ENCODE results near the gene NCAPG2.
"Not testable (repeated sequence)": the region's sequence is repeated elsewhere in the genome, so short reads cannot be mapped to it uniquely, and the experiment has no call there.

NCAPG2 gene

GRCh38 chr7:158706710-158707590 is 2.3 kb upstream of the NCAPG2 start:
- H3K27me3 Mint-ChIP-seq (ENCODE audit: low read depth) = peaks cover 5% of the 10 kb centered on the region
- TF ChIP-seq, protein P1, sequence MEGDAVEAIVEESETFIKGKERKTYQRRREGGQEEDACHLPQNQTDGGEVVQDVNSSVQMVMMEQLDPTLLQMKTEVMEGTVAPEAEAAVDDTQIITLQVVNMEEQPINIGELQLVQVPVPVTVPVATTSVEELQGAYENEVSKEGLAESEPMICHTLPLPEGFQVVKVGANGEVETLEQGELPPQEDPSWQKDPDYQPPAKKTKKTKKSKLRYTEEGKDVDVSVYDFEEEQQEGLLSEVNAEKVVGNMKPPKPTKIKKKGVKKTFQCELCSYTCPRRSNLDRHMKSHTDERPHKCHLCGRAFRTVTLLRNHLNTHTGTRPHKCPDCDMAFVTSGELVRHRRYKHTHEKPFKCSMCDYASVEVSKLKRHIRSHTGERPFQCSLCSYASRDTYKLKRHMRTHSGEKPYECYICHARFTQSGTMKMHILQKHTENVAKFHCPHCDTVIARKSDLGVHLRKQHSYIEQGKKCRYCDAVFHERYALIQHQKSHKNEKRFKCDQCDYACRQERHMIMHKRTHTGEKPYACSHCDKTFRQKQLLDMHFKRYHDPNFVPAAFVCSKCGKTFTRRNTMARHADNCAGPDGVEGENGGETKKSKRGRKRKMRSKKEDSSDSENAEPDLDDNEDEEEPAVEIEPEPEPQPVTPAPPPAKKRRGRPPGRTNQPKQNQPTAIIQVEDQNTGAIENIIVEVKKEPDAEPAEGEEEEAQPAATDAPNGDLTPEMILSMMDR (IDR thresholded peaks at IDR 0.05; ENCODE audit: unreplicated experiment in 3 of 3) = no peak
- H3K4me3 Mint-ChIP-seq = peak overlapping the region; percentile 80 to 87 (median 82)
- peak overlapping the region in 1 of 3 experiments; percentile 65 for H3K27ac Mint-ChIP-seq
- H3K9me3 Mint-ChIP-seq = peaks cover 3% of the 10 kb centered on the region
- H3K36me3 Mint-ChIP-seq (ENCODE audit: low read depth) = no peaks in the 10 kb centered on the region
- H3K4me1 Mint-ChIP-seq = peaks cover 22% of the 10 kb centered on the region

DNA sequence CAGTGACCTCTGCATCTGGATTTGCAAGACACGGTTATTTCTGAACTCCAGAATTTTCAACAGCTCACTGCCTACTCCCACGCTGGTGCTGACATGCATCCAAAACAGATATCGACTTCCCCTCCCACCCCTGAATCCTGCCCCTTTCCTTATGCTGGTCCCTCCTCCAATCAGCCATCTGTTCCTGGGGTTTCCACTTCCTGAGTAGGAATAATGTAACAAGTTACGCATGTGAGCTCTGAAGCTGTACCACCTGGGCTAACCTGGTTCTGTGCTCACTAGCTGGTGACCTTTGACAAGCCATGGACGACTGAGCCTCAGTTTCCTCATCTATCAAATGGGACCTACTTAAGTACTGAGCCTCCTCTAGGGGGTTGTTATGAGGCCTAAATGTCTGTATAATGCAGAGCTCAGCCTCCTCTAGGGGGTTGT is 1.7 kb upstream of the NCAPG2 start:
- H3K36me3 Mint-ChIP-seq (ENCODE audit: low read depth) = peaks cover 3% of the 10 kb centered on the region

GRCh38 chr7:158705234-158705850 is 738 bp upstream of the NCAPG2 start:
- TF ChIP-seq, protein P1 (IDR thresholded peaks at IDR 0.05; ENCODE audit: unreplicated experiment in 3 of 3) = no peak
- peaks cover 8% of the 10 kb centered on the region for H3K36me3 Mint-ChIP-seq (ENCODE audit: low read depth)
- H3K27me3 Mint-ChIP-seq (ENCODE audit: low read depth) = peaks cover 1% of the 10 kb centered on the region
- peak overlapping the region; percentile 63 to 80 (median 65) for H3K27ac Mint-ChIP-seq
- peaks cover 22% of the 10 kb centered on the region for H3K4me1 Mint-ChIP-seq
- H3K4me3 Mint-ChIP-seq = peak overlapping the region; percentile 75 to 87 (median 86)
- peaks cover 3% of the 10 kb centered on the region for H3K9me3 Mint-ChIP-seq

More for the DNA sequence above, 1.7 kb upstream of the NCAPG2 start:
- H3K27ac Mint-ChIP-seq = peak overlapping the region; percentile 65 to 83 (median 68)
- H3K4me1 Mint-ChIP-seq = peaks cover 22% of the 10 kb centered on the region
- H3K9me3 Mint-ChIP-seq = peaks cover 3% of the 10 kb centered on the region
- H3K27me3 Mint-ChIP-seq (ENCODE audit: low read depth) = peaks cover 4% of the 10 kb centered on the region
- TF ChIP-seq, protein P1 (IDR thresholded peaks at IDR 0.05; ENCODE audit: unreplicated experiment in 3 of 3) = no peak
- H3K4me3 Mint-ChIP-seq = peak overlapping the region; percentile 80 to 87 (median 82)

DNA sequence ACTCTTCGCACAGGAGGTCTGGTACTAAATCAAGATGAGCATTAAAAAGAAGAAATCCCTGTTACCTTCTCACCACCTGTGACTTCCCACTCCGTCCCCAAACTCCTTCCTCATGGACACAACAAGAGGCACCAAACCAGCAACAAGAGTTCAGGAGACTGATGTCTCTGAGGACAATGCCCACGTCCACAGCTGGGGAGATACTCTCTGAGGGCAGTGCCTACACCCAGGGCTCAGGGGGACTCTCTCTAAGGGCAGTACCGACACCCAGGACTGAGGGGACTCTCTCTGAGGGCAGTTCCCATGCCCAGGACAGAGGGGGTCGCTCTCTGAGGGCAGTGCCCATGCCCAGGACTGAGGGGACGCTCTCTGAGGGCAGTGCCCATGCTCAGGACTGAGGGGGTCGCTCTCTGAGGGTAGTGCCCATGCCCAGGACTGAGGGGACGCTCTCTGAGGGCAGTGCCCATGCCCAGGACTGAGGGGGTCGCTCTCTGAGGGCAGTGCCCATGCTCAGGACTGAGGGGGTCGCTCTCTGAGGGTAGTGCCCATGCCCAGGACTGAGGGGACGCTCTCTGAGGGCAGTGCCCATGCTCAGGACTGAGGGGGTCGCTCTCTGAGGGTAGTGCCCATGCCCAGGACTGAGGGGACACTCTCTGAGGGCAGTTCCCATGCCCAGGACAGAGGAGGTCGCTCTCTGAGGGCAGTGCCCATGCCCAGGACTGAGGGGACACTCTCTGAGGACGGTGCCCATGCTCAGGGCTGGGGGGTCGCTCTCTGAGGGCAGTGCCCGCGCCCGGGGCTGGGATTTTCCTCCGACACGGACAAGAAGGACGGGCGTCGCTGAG is 703 bp downstream of the NCAPG2 start:
- H3K9me3 Mint-ChIP-seq; H3K27me3 Mint-ChIP-seq (ENCODE audit: low read depth): not testable (repeated sequence)
- H3K36me3 Mint-ChIP-seq (ENCODE audit: low read depth) = peaks cover 16% of the 10 kb centered on the region
- H3K4me3 Mint-ChIP-seq = peak overlapping the region; percentile 81 to 87 (median 86)
- peaks cover 22% of the 10 kb centered on the region for H3K4me1 Mint-ChIP-seq
- peak overlapping the region in 2 of 3 experiments; percentile 33 to 61 for H3K27ac Mint-ChIP-seq

- TF ChIP-seq, protein P1 (IDR thresholded peaks at IDR 0.05; ENCODE audit: unreplicated experiment in 3 of 3) = no peak
- Mint-ChIP-seq H3K27ac (no peak overlapping the region), H3K4me1 (peaks cover 22% of the 10 kb centered on the region), H3K4me3 (peak overlapping the region; percentile 81 to 86 (median 85)), H3K27me3 (ENCODE audit: low read depth) (no peaks in the 10 kb centered on the region), H3K36me3 (ENCODE audit: low read depth) (peaks cover 19% of the 10 kb centered on the region), H3K9me3 (peaks cover 3% of the 10 kb centered on the region)
Observed at GRCh38 chr7:158702944-158703343, 1.7 kb downstream of the NCAPG2 start.

- TF ChIP-seq, protein P1 (IDR thresholded peaks at IDR 0.05; ENCODE audit: unreplicated experiment in 3 of 3) = no peak
- peak overlapping the region; percentile 47 to 85 (median 81) for H3K4me3 Mint-ChIP-seq
- no peak overlapping the region for H3K27ac Mint-ChIP-seq
- no peaks in the 10 kb centered on the region for H3K9me3 Mint-ChIP-seq
- peaks cover 22% of the 10 kb centered on the region for H3K4me1 Mint-ChIP-seq
- H3K36me3 Mint-ChIP-seq (ENCODE audit: low read depth) = peaks cover 23% of the 10 kb centered on the region
- H3K27me3 Mint-ChIP-seq (ENCODE audit: low read depth) = no peaks in the 10 kb centered on the region
Observed at GRCh38 chr7:158702196-158702595, 2.4 kb downstream of the NCAPG2 start.

Data from nephron (organoid).